GM04504 (cell line): Measurements from ENCODE around the gene WSB2.

Experiments used
- DNase-seq: peaks from one replicate; pipeline ENCODE4 v3.0.0-alpha.2; 2012; ENCODE audit warnings: low read depth

The WSB2 gene

GRCh38 chr12:117986705-117987469, 74.1 kb downstream of the WSB2 start:
- peak; percentile 56 for DNase-seq

- DNase-seq = no peak
These were observed 75.8 kb downstream of the WSB2 start for GRCh38 chr12:117985182-117985581.
